LNCaP clone FGC (cell line): ENCODE data around the gene ATOX1.

Experiments
- DNase-seq: peaks from one replicate; pipeline ENCODE4 v3.0.0-alpha.2; 2011; ENCODE audit warnings: low read depth
- H3K4me3 ChIP-seq: 2 replicates; pipeline ENCODE4 v1.5.1; 2011; ENCODE audit warnings: mild to moderate bottlenecking, low read depth, low read length, control low read depth
- TF ChIP-seq, protein P1 (sequence below): IDR thresholded peaks from 2 replicates; pipeline ENCODE4 v1.5.1; 2012; ENCODE audit warnings: mild to moderate bottlenecking; ENCODE audit not compliant: control insufficient read depth, insufficient read depth; ENCODE audit errors: extremely low read depth

ATOX1 gene, protein sequence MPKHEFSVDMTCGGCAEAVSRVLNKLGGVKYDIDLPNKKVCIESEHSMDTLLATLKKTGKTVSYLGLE

DNA sequence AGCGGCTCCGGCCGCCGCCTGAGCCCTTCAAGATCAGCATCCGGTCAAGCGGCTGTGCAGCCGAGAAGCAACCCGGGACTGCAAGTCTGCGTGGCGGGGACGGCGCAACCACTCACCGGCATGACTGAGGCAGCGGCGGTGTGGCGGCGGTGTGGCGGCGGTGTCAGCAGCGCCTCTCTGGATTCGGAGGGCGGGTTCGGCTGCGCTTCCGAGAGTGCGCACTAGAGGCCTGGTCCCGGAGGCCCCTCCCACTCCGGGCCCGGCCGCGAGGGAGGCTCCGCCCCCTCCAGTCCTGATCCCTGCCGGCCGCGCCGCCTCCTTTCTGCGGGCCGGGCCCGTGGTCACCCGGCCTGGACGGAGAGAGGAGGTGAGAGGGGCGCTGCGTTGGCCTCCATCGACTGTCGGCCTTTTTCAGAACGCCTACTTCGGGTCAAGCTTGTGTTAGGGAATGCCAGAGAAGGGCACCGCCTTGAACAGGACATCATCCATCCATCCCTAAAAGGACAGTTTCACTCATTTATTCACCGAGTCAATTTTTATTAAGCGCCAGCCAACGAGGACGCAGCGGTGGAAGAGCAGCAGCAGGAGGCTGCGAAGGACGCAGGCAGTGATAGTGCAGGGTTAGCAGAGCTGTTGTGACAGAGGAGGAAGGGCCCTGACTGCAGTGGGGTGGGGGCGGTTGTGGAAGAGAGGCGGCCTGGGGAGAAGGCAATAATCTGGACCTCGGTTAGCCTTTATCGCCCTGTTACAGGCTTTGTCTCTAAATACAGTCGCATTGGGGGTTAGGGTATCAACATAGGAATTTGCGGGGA is at the start of gene ATOX1:
ATOX1 (minus strand) TSS at position 202 of the 812 bp plus-strand sequence; CDS start at position 122, 80 bp downstream.
- DNase-seq, result peak; percentile 59
- peak within 1 kb of the TSS; percentile 91 for H3K4me3 ChIP-seq
- TF ChIP-seq, protein P1, sequence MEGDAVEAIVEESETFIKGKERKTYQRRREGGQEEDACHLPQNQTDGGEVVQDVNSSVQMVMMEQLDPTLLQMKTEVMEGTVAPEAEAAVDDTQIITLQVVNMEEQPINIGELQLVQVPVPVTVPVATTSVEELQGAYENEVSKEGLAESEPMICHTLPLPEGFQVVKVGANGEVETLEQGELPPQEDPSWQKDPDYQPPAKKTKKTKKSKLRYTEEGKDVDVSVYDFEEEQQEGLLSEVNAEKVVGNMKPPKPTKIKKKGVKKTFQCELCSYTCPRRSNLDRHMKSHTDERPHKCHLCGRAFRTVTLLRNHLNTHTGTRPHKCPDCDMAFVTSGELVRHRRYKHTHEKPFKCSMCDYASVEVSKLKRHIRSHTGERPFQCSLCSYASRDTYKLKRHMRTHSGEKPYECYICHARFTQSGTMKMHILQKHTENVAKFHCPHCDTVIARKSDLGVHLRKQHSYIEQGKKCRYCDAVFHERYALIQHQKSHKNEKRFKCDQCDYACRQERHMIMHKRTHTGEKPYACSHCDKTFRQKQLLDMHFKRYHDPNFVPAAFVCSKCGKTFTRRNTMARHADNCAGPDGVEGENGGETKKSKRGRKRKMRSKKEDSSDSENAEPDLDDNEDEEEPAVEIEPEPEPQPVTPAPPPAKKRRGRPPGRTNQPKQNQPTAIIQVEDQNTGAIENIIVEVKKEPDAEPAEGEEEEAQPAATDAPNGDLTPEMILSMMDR, result no peak

DNA sequence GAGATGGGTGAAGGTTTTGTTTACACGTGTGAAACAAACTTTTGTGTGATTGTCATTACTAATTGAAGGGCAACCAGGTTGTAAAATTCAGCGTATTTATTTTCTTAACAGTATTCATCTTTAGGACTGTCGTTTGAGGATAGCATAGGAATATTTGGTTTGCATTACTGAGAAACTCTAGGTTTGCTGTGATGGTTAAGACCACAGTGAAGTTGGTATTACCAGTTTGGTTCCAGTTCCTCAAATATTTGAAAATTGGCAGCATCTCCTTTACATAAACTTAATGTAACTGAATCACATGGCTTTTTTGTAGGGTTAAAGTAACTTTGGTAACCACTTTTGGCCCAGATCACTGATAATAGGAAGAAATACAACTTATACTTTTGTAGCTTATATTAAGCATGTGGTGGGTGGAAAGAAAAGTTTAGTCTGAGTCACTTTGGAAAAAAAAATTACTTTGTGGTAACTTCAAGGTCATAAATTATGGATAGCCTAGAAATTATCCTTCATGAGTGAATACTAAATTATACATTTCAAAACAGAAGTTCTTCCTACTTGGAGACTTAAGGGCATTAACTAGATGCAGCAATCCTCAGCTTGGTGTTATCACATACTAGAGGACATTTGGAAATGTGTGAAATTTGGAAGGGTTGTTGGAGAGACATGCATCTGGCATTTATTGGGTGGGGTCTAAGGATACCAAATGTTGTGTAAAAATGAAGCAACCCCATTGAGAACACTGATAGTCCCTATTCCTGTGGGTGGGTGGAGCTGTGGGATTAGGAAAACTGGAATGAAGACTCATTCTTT is 47.2 kb upstream of the ATOX1 start:
- H3K4me3 ChIP-seq, result no peak overlapping the region
- TF ChIP-seq, protein P1, result no peak
- DNase-seq, result no peak

DNA sequence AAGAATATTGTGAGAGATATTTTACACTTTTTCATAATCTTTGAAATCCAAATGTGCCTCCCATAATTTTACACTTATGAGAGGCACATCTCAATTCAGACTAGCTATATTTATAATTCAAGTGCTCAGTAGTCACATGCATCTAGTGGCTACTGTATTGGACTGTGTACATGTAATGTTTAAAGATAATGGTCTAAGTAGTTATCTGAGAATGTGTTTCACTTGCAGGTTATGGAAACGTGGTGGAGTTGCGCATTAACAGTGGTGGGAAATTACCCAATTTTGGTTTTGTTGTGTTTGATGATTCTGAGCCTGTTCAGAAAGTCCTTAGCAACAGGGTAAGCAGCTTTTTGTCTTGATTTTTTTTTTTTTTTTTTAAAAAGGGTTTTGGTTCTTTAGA is 42.1 kb upstream of the ATOX1 start:
- H3K4me3 ChIP-seq, result no peak overlapping the region
- TF ChIP-seq, protein P1, result no peak
- DNase-seq, result no peak

DNA sequence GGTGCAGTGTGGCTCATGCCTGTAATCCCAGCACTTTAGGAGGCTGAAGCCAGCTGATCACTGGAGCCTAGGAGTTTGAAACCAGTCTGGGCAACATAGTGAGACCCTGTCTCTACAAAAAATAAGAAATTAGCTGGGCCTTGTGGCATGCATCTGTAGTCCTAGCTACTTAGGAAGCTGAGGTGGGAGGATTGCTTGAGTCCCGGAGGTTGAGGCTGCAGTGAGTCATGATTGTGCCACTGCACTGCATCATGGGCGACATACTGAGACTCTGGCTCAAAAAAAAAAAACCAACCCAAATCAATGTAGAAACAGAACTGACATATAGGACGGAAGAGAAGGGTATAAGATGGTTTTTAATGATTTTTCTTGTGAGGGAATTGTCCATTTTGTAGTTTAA is 41.0 kb upstream of the ATOX1 start:
- TF ChIP-seq, protein P1, result no peak
- no peak overlapping the region for H3K4me3 ChIP-seq
- DNase-seq, result no peak

DNA sequence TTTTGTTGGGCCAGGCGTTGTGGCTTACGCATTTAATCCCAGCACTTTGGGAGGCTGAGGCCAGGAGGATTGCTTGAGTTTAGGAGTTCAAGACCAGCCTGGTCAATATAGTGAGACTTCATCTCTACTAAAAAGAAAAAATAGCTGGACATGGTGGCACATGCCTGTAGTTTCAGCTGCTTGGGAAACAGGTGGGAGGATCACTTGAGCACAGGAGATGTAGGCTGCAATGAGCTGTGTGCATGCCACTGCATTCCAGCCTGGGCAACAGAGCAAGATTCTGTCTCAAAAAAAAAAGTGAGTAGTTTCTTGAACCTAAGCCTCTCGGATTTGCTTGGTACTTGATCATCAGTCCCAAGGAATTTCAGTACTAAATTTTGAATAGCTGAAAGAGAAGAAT is 40.2 kb upstream of the ATOX1 start:
- DNase-seq, result no peak
- TF ChIP-seq, protein P1, result no peak
- H3K4me3 ChIP-seq, result no peak overlapping the region

DNA sequence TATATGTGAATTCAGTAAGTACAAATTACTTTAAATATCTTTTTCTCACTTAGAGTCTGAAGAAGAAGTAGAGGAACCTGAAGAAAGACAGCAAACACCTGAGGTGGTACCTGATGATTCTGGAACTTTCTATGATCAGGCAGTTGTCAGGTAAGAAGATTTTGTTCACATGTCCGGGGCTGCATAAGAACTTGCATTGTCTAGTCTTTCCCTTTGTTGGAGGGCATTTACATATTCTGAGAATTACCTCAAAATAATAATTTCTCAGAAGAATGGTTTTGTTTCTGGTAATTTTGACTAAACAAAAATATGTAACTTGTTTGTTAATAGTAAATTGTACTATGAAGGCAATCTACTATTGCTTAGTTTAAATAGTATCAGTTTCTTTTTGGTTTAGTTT is 37.0 kb upstream of the ATOX1 start:
- DNase-seq, result no peak
- TF ChIP-seq, protein P1, result no peak
- no peak overlapping the region for H3K4me3 ChIP-seq
